Epithelial cell of proximal tubule (primary cell): ENCODE measurements around the gene LAMB4. TPM values are rescaled to one million over a fixed set of nuclear protein-coding genes. Genes with fewer than 3 reads are reported as not detected.

ENCODE experiments used
- DNase-seq: peaks from one replicate; pipeline ENCODE4 v3.0.0-alpha.2; 2011; ENCODE audit warnings: low read depth
- H3K4me3 ChIP-seq: 2 replicates; pipeline ENCODE4 v1.5.1; 2011; ENCODE audit warnings: low read depth, mild to moderate bottlenecking, low read length
- total RNA-seq: library from RNA; depleted of rRNA; stranded (reverse); fragments of >200 nt; gene quantifications from 2 replicates; pipeline ENCODE4 v1.2.3, GENCODE V29; 2015
- TF ChIP-seq, protein P1 (sequence below): conservative IDR thresholded peaks from 2 replicates; pipeline ENCODE4 v1.5.1; 2012; ENCODE audit warnings: low read depth, mild to moderate bottlenecking, low read length

LAMB4 gene
- total RNA-seq, 1 donor from 2014 or later = 0.46 TPM

DNA sequence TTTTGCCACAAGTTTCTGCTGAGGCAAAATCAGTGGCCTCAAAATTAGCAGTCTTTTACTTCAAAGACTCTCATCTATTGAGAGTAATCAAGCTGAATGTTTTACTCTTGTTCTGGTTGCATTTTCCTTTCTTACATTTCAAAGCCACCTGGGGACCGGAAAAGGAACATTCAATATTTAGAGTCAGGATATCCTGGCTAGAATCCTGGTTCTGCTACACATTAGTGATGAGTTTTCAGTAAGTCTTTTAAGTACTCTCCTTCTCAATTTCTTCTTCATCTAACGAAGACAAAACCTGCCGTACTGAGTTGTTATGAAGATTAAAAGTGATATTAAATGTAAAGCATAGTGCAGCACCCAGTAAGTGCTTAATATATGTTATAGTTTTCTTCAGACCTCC lies 52.5 kb downstream of the LAMB4 start:
- H3K4me3 ChIP-seq = no peak overlapping the region
- TF ChIP-seq, protein P1, sequence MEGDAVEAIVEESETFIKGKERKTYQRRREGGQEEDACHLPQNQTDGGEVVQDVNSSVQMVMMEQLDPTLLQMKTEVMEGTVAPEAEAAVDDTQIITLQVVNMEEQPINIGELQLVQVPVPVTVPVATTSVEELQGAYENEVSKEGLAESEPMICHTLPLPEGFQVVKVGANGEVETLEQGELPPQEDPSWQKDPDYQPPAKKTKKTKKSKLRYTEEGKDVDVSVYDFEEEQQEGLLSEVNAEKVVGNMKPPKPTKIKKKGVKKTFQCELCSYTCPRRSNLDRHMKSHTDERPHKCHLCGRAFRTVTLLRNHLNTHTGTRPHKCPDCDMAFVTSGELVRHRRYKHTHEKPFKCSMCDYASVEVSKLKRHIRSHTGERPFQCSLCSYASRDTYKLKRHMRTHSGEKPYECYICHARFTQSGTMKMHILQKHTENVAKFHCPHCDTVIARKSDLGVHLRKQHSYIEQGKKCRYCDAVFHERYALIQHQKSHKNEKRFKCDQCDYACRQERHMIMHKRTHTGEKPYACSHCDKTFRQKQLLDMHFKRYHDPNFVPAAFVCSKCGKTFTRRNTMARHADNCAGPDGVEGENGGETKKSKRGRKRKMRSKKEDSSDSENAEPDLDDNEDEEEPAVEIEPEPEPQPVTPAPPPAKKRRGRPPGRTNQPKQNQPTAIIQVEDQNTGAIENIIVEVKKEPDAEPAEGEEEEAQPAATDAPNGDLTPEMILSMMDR = no peak
- no peak for DNase-seq

DNA sequence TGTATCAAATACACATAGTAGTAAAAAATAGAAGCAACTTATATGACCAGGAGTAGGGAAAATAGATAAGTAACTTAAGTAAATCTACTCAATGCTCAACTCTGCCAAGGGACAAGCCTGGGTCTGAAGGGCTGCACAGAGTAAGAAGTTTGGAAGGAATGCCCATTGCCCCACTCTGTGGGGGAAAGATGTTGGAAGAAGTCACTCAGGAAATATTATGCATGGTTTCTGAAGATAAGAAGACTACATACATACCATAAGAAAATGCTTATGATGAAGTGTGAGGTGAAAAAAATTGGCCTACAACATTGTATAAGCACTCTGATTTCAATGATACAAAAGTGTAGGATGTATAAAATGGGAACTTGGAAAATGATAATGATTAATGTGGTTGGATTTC lies 54.0 kb downstream of the LAMB4 start:
- no peak for DNase-seq

DNA sequence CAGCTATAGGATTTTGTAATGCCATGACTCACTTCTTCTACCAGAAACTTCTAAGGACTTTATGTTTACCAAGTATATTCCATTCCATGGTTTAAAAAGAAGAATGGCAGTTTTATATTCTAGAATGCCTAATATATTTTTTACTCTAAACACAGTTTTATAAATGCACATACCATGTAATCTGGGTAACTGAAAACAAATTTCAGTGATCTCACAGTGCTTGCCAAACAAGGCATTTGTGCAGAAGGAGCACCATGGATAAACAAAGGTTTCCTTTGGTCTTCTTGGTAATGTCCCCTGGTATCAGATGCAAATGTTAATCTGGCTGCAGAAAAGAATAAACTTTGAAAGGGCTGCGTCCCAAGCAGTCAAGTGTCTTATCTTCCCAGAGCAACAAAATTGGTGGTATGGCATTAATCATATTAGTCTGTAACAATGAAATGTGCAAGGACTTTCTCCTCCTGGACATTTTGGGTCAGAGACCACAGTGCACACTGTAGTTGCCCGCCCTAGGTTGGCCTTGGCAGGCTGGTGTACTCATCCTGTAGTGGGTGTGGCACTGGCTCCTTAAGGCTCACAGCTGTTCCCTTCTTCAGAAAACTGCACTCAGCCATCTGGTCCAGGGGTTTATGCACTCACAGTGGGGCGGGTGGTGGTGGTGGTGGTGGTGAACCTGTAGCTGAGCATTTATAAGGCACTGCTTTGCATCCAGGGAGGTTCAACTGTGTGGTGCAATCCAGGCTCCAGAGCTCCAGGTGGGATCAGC lies 56.7 kb downstream of the LAMB4 start:
- TF ChIP-seq, protein P1 = no peak
- no peak for DNase-seq
- H3K4me3 ChIP-seq = no peak overlapping the region

More for the DNA sequence above, 54.0 kb downstream of the LAMB4 start:
- no peak overlapping the region for H3K4me3 ChIP-seq
- TF ChIP-seq, protein P1 = no peak

DNA sequence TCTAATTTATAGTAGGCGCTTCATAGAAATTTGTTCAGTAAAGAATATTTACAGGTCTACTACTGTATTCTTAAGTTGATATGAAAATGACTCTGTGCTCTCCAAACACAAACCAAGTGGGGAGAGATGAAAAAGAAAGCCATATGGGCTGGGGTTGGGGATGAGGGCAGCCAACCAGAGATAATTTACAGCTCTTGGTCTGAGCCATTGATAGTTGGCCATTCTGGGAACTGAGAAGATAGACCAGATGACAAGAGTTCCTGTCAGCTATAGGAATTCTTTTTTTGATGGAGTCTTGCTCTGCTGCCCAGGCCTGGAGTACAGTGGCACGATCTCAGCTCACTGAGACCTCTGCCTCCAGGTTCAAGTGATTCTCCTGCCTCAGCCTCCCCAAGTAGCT lies 57.4 kb downstream of the LAMB4 start:
- no peak for DNase-seq
- no peak overlapping the region for H3K4me3 ChIP-seq
- TF ChIP-seq, protein P1 = no peak

DNA sequence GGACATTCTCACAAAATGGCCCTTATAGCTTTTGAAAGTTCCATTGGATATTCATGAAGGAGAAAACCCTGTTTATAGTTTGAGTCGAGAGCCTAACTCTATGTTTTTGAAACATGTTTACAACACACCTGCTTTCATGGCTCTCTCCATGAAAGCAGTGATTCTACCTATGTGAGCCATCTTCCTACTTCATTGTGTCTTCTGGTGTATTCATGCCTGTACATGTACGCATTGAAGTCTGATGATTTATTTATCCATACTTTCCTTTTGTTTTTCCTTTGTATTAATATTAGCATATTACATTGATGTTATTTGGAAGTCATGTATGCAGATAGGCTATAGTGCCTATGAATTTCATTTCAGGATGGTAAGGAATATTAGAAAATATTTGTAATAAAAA lies 58.0 kb downstream of the LAMB4 start:
- H3K4me3 ChIP-seq = no peak overlapping the region
- TF ChIP-seq, protein P1 = no peak
- DNase-seq = no peak

DNA sequence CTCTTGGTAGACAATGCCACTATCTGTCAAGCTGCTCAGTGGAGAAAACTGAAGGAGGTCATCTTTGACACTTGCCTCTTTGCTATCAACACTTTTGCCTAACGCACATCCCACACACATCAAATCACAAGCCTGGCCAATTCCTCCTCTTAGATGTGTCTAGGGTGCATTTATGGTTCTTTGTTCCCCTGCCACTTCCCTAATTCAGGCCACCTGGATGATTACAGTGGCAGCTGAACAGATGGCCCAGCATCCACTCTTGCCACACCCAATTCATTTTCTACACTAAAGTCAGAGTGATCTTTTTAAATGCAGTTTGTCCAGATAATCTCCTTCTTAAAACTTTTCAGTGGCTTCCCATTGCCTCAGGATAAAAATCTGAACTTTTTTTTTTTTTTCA lies 58.6 kb downstream of the LAMB4 start:
- DNase-seq = no peak
- TF ChIP-seq, protein P1 = no peak
- no peak overlapping the region for H3K4me3 ChIP-seq

DNA sequence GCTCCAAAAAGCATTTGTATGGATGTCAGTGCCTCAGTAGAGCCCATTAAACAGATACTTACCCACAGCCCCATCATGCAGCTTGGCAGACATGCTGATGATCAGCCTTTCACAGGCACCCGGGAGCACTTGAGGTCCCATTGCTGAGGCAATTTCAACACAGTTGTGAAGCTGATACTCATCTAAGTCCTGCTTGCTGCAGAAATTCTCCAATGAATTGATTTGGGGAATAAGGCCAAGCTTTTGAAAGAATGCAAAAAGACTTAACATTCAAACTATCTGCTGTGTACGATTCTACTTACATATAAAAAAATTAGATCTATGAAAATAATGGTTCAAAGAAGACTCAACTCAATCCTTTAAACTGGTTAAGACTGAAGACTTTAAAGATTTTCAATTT lies 60.5 kb downstream of the LAMB4 start:
- no peak for DNase-seq
- TF ChIP-seq, protein P1 = no peak
- H3K4me3 ChIP-seq = no peak overlapping the region
